WTC11 (cell line): Measurements from ENCODE around the gene GNAT3. TPM values are rescaled to one million over a fixed set of nuclear protein-coding genes. Genes with fewer than 3 reads are reported as not detected.

Source experiments
- ATAC-seq: fragments of 200-7000 bp; cut with Tn5 transposase; 2 replicates; pipeline ENCODE4 v1.10.0; 2021; ENCODE audit warnings: mild to moderate bottlenecking, moderate library complexity
- CTCF ChIA-PET: fragments of 300-600 bp; sonication (Branson Sonifier 250); formaldehyde crosslinking; loops from one replicate; lab custom pipeline; 2021; ENCODE audit warnings: antibody characterized with exemption; lab: Charles Lee
- POLR2A ChIA-PET: fragments of 350-600 bp; sonication (Branson Sonifier 250); formaldehyde crosslinking; loops from one replicate; lab custom pipeline; 2021; ENCODE audit warnings: antibody characterized with exemption; lab: Charles Lee
- DNase-seq: peaks from one replicate; pipeline ENCODE4 v3.0.0; 2021; ENCODE audit warnings: low spot score
- H3K27ac Mint-ChIP-seq: 2 replicates; pipeline ENCODE4 v1.8.0; 2021; ENCODE audit warnings: mixed read lengths
- H3K27me3 Mint-ChIP-seq: 2 replicates; pipeline ENCODE4 v1.8.0; 2021; ENCODE audit warnings: low read depth, mild to moderate bottlenecking, moderate library complexity, mixed read lengths
- H3K36me3 Mint-ChIP-seq: 2 replicates; pipeline ENCODE4 v1.8.0; 2021; ENCODE audit warnings: mixed read lengths
- H3K4me1 Mint-ChIP-seq: 2 replicates; pipeline ENCODE4 v1.8.0; 2022; ENCODE audit warnings: mixed read lengths
- H3K4me3 Mint-ChIP-seq: 2 replicates; pipeline ENCODE4 v1.8.0; 2021; ENCODE audit warnings: mild to moderate bottlenecking, moderate library complexity, mixed read lengths
- H3K9me3 Mint-ChIP-seq: 2 replicates; pipeline ENCODE4 v1.8.0; 2021; ENCODE audit warnings: mixed read lengths
- ESRRA ChIP-seq: sonication (generic); formaldehyde crosslinking; IDR thresholded peaks from 2 replicates; pipeline ENCODE4 v1.8.1; 2022; ENCODE audit warnings: mild to moderate bottlenecking, missing genetic modification reagents, borderline replicate concordance
- GTF2I ChIP-seq: fragments of 250-450 bp; sonication (Bioruptor Pico); conservative IDR thresholded peaks from 2 replicates; pipeline ENCODE4 v1.4.0; 2021; ENCODE audit warnings: mild to moderate bottlenecking
- IRF1 ChIP-seq: sonication (generic); formaldehyde crosslinking; IDR thresholded peaks from 2 replicates; pipeline ENCODE4 v1.8.0; 2023; ENCODE audit warnings: missing genetic modification reagents
- JAZF1 ChIP-seq: fragments of 250-450 bp; sonication (Bioruptor Pico); IDR thresholded peaks from 2 replicates; pipeline ENCODE4 v1.9.0; 2021; ENCODE audit warnings: moderate library complexity, mild to moderate bottlenecking, inconsistent platforms
- NR2C2 ChIP-seq: sonication (generic); formaldehyde crosslinking; IDR thresholded peaks from 2 replicates; pipeline ENCODE4 v1.8.0; 2022; ENCODE audit warnings: mild to moderate bottlenecking, missing genetic modification reagents
- PRDM15 ChIP-seq: sonication (generic); formaldehyde crosslinking; IDR thresholded peaks from 2 replicates; pipeline ENCODE4 v1.8.0; 2022; ENCODE audit warnings: missing genetic modification reagents
- RELA ChIP-seq: sonication (generic); formaldehyde crosslinking; IDR thresholded peaks from 2 replicates; pipeline ENCODE4 v1.8.1; 2022; ENCODE audit warnings: missing genetic modification reagents, mild to moderate bottlenecking, borderline replicate concordance
- SMAD3 ChIP-seq: sonication (generic); formaldehyde crosslinking; IDR thresholded peaks from 2 replicates; pipeline ENCODE4 v1.8.0; 2022; ENCODE audit warnings: missing genetic modification reagents, mild to moderate bottlenecking, borderline replicate concordance
- TCF7 ChIP-seq: sonication (generic); formaldehyde crosslinking; IDR thresholded peaks from 2 replicates; pipeline ENCODE4 v1.8.0; 2022; ENCODE audit warnings: mild to moderate bottlenecking, low read depth, missing genetic modification reagents, moderate library complexity
- ZNF423 ChIP-seq: fragments of 250-450 bp; sonication (Bioruptor Pico); IDR thresholded peaks from 2 replicates; pipeline ENCODE4 v2.1.2; 2022; ENCODE audit warnings: mild to moderate bottlenecking, moderate library complexity
- ZNF671 ChIP-seq: fragments of 250-450 bp; sonication (Bioruptor Pico); IDR thresholded peaks from 2 replicates; pipeline ENCODE4 v1.8.0; 2021; ENCODE audit warnings: mild to moderate bottlenecking
- total RNA-seq: library from RNA; stranded (reverse); gene quantifications from 3 replicates; pipeline ENCODE4 v1.2.3, GENCODE V29; 2021
- TF ChIP-seq, protein P1 (sequence below): sonication (generic); formaldehyde crosslinking; IDR thresholded peaks from 2 replicates; pipeline ENCODE4 v1.8.0; 2023; ENCODE audit warnings: mild to moderate bottlenecking, missing genetic modification reagents
- TF ChIP-seq, protein P2 (sequence below): fragments of 250-450 bp; sonication (Bioruptor Pico); IDR thresholded peaks from 2 replicates; pipeline ENCODE4 v1.9.0; 2021; ENCODE audit warnings: mild to moderate bottlenecking
- TF ChIP-seq, protein P3 (sequence below): sonication (generic); formaldehyde crosslinking; IDR thresholded peaks from 2 replicates; pipeline ENCODE4 v1.8.1; 2022; ENCODE audit warnings: low read depth, missing genetic modification reagents, borderline replicate concordance
- TF ChIP-seq, protein P4 (sequence below): sonication (generic); formaldehyde crosslinking; IDR thresholded peaks from 2 replicates; pipeline ENCODE4 v1.8.0; 2022; ENCODE audit warnings: mild to moderate bottlenecking, missing genetic modification reagents
- TF ChIP-seq, protein P5 (sequence below): sonication (generic); formaldehyde crosslinking; IDR thresholded peaks from 2 replicates; pipeline ENCODE4 v1.8.1; 2022; ENCODE audit warnings: mild to moderate bottlenecking, moderate library complexity, missing genetic modification reagents
- TF ChIP-seq, protein P6 (sequence below): sonication (generic); formaldehyde crosslinking; IDR thresholded peaks from 2 replicates; pipeline ENCODE4 v1.8.0; 2022; ENCODE audit warnings: mild to moderate bottlenecking, missing genetic modification reagents

Gene GNAT3
- total RNA-seq, 1 experiment from 2014 or later: not detected

DNA sequence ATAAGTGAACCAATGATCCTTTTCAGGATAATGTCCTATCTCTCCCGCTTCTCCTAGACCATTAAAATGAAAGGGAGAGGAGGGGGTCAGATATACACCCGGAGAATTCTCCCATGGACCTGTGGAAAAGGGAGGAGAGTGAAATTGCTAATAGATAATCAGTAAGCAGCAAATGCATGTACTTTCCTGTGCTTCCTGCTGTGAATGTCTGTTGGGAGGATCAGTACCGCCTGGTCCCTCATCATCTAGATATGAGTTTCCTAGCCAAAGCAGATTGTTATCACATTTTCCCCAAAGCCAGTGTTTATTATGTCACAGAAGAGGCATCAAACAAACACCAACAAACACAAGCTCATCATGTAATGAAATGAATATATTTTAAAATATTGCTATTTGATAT, 96.8 kb downstream of the GNAT3 start (continued):
- no peak for TF ChIP-seq RELA (CRISPR knock-in tag)

DNA sequence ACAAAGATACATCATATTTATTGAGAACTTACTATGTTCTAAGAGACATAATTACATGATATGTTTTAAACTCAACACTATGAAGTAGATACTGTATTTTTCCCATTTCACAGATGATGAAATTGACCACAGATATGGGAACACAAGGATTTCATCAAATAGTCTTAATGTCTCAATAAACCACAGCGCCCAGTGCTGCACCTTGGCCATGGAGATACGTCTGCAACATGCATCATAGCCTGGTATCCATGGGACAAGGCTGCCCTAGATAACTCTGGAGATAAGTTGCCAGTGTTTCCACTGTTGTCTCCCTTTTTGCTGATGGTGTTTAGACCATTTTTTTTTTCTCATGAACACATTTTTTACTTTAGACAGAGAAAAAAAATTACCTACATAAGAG, 97.5 kb downstream of the GNAT3 start:
- no peak for DNase-seq
- H3K4me3 Mint-ChIP-seq: no peak overlapping the region
- CTCF ChIA-PET: no interaction called here
- no peaks in the 10 kb centered on the region for H3K36me3 Mint-ChIP-seq
- no peak for TF ChIP-seq ZNF423 (CRISPR knock-in tag)
- TF ChIP-seq, protein P1, sequence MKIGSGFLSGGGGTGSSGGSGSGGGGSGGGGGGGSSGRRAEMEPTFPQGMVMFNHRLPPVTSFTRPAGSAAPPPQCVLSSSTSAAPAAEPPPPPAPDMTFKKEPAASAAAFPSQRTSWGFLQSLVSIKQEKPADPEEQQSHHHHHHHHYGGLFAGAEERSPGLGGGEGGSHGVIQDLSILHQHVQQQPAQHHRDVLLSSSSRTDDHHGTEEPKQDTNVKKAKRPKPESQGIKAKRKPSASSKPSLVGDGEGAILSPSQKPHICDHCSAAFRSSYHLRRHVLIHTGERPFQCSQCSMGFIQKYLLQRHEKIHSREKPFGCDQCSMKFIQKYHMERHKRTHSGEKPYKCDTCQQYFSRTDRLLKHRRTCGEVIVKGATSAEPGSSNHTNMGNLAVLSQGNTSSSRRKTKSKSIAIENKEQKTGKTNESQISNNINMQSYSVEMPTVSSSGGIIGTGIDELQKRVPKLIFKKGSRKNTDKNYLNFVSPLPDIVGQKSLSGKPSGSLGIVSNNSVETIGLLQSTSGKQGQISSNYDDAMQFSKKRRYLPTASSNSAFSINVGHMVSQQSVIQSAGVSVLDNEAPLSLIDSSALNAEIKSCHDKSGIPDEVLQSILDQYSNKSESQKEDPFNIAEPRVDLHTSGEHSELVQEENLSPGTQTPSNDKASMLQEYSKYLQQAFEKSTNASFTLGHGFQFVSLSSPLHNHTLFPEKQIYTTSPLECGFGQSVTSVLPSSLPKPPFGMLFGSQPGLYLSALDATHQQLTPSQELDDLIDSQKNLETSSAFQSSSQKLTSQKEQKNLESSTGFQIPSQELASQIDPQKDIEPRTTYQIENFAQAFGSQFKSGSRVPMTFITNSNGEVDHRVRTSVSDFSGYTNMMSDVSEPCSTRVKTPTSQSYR (CRISPR knock-in tag): no peak
- TF ChIP-seq NR2C2: no peak
- H3K27me3 Mint-ChIP-seq: no peaks in the 10 kb centered on the region
- peaks cover 3% of the 10 kb centered on the region for H3K4me1 Mint-ChIP-seq
- no peak for ATAC-seq
- POLR2A ChIA-PET: no interaction called here
- no peaks in the 10 kb centered on the region for H3K9me3 Mint-ChIP-seq
- no peak overlapping the region for H3K27ac Mint-ChIP-seq

DNA sequence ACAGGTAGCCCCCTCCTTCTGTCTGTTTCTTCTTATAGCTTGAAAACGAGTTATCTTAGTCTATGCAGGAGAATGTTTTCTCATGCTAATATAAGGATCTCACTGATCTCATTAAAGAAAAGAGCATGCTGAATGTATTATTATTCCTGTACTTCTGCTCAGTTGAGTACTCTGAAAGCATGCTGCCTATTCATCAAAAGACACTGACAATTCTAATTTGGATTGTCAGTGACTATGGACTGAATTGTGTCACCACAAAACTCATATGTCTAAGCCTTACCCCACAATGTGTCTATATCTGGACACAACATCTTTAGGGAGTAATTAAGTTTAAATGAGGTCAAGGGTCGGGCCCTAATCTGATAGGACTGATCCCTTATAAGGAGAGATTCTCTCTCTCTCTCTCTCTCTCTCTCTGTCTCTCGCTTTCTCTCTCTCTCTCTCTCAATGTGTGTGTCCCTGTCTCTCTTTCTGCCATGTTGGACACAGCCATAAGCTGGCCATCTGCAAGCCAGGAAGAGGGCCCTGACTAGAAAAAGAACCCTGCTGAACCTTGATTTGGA, 98.4 kb downstream of the GNAT3 start:
- no peaks in the 10 kb centered on the region for H3K27me3 Mint-ChIP-seq
- H3K36me3 Mint-ChIP-seq: no peaks in the 10 kb centered on the region
- H3K27ac Mint-ChIP-seq: no peak overlapping the region
- no peaks in the 10 kb centered on the region for H3K9me3 Mint-ChIP-seq
- peaks cover 3% of the 10 kb centered on the region for H3K4me1 Mint-ChIP-seq
- DNase-seq: no peak
- no peak for ATAC-seq
- no peak overlapping the region for H3K4me3 Mint-ChIP-seq
- CTCF ChIA-PET: no interaction called here
- TF ChIP-seq PRDM15 (CRISPR knock-in tag): no peak
- TF ChIP-seq GTF2I (CRISPR knock-in tag): no peak
- no peak for TF ChIP-seq JAZF1 (CRISPR knock-in tag)
- TF ChIP-seq NR2C2: no peak
- TF ChIP-seq TCF7: no peak
- TF ChIP-seq IRF1 (CRISPR knock-in tag): no peak
- TF ChIP-seq, protein P2, sequence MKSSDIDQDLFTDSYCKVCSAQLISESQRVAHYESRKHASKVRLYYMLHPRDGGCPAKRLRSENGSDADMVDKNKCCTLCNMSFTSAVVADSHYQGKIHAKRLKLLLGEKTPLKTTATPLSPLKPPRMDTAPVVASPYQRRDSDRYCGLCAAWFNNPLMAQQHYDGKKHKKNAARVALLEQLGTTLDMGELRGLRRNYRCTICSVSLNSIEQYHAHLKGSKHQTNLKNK (CRISPR knock-in tag): no peak
- TF ChIP-seq, protein P3, sequence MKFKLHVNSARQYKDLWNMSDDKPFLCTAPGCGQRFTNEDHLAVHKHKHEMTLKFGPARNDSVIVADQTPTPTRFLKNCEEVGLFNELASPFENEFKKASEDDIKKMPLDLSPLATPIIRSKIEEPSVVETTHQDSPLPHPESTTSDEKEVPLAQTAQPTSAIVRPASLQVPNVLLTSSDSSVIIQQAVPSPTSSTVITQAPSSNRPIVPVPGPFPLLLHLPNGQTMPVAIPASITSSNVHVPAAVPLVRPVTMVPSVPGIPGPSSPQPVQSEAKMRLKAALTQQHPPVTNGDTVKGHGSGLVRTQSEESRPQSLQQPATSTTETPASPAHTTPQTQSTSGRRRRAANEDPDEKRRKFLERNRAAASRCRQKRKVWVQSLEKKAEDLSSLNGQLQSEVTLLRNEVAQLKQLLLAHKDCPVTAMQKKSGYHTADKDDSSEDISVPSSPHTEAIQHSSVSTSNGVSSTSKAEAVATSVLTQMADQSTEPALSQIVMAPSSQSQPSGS: no peak
- no peak for TF ChIP-seq ZNF423 (CRISPR knock-in tag)
- TF ChIP-seq, protein P4, sequence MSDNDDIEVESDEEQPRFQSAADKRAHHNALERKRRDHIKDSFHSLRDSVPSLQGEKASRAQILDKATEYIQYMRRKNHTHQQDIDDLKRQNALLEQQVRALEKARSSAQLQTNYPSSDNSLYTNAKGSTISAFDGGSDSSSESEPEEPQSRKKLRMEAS (CRISPR knock-in tag): no peak
- TF ChIP-seq ZNF671 (CRISPR knock-in tag): no peak
- TF ChIP-seq, protein P5, sequence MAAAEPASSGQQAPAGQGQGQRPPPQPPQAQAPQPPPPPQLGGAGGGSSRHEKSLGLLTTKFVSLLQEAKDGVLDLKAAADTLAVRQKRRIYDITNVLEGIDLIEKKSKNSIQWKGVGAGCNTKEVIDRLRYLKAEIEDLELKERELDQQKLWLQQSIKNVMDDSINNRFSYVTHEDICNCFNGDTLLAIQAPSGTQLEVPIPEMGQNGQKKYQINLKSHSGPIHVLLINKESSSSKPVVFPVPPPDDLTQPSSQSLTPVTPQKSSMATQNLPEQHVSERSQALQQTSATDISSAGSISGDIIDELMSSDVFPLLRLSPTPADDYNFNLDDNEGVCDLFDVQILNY: no peak
- TF ChIP-seq, protein P6, sequence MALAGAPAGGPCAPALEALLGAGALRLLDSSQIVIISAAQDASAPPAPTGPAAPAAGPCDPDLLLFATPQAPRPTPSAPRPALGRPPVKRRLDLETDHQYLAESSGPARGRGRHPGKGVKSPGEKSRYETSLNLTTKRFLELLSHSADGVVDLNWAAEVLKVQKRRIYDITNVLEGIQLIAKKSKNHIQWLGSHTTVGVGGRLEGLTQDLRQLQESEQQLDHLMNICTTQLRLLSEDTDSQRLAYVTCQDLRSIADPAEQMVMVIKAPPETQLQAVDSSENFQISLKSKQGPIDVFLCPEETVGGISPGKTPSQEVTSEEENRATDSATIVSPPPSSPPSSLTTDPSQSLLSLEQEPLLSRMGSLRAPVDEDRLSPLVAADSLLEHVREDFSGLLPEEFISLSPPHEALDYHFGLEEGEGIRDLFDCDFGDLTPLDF (CRISPR knock-in tag): no peak
- no peak for TF ChIP-seq ESRRA
- TF ChIP-seq SMAD3 (CRISPR knock-in tag): no peak
- POLR2A ChIA-PET: no interaction called here
